H1 (cell line): ENCODE measurements around the gene RASL10B. TPM values are rescaled to one million over a fixed set of nuclear protein-coding genes. Genes with fewer than 3 reads are reported as not detected.

ENCODE experiments used
- BCL11A ChIP-seq, 2 experiments: IDR thresholded peaks; one replicate each; pipeline ENCODE4 v1.6.1; 2011; ENCODE audit warnings: low read depth in 2 of 2, low read length in 2 of 2, mild to moderate bottlenecking in 2 of 2
- CHD1 ChIP-seq: IDR thresholded peaks from 2 replicates; pipeline ENCODE4 v1.6.1; 2012; ENCODE audit warnings: low read depth, low read length, improper control_type of control experiment
- CHD2 ChIP-seq: IDR thresholded peaks from 2 replicates; pipeline ENCODE4 v1.6.1; 2012; ENCODE audit warnings: low read length, improper control_type of control experiment
- RFX5 ChIP-seq: IDR thresholded peaks from 2 replicates; pipeline ENCODE4 v1.6.1; 2011; ENCODE audit warnings: low read depth, low read length, improper control_type of control experiment, borderline replicate concordance
- polyA plus RNA-seq, 7 experiments: library from polyadenylated mRNA; depleted of rRNA in 3 of 7; stranded (reverse) in 5 of 7; unstranded in 2 of 7; fragments of >200 nt in 5 of 7; fragments of 200-250 nt in 2 of 7; gene quantifications; 1 replicate in 5 of 7; 2 replicates in 1 of 7; 4 replicates in 1 of 7; pipeline versions ENCODE4 v1.2.1 to v1.2.3, GENCODE V29; 2011 to 2013; ENCODE audit warnings: missing spikeins in 2 of 7, mixed read lengths in 2 of 7
- total RNA-seq: library from RNA; stranded (reverse); fragmentation: NEBNext Ultra II Directional; extraction: Animal tissue kit (Norgen Biotek cat#: 25700); gene quantifications from 2 replicates; pipeline ENCODE4 v1.2.1, GENCODE V29; 2021

RASL10B gene
- total and polyA plus RNA-seq, 2 of the 8 experiments (the other 6 are each of a cell fraction or from before 2014, with no cell fraction given) = 17.5 to 22.8 TPM

DNA sequence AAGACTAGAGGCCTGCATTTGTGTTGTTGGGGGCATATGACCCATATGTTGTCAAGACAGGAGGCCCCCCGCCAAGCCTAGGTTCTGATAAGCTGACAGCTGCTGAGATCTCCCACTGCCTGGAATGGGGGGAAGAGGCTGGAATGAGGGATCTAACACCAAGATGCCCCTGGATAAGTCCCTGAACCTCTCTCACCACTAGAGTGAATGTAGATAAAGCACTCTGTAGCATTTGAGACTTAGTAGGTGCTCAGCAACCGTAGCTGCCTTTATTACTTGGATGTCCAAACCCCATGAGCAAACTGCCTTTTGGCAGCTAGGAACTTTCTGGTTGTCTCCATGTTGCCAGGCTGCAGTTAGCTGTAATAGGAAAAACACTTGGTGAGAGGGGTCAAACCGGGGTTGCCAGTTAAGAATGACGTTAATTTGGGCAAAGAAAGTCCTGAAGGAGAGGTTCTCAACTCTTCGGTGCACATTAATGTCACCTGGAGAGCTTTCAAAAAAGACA, 4.4 kb upstream of the RASL10B start (continued):
- TF ChIP-seq BCL11A (IDR thresholded peaks at IDR 0.05; ENCODE audit: low read depth in 2 of 2, low read length in 2 of 2) (no peak), CHD2 (no peak), CHD1 (no peak), RFX5 (no peak)
